Spleen (tissue), 7 donors: ENCODE measurements around the gene SCFD2.

Experiments
- CTCF ChIP-seq, 11 experiments: fragments of 200-600 bp in 7 of 11; fragments of 450-650 bp in 4 of 11; sonication (generic) in 4 of 11; IDR thresholded peaks in 8 of 11; conservative IDR thresholded peaks in 3 of 11; 1 replicate in 7 of 11; 2 replicates in 4 of 11; pipeline versions ENCODE4 v1.4.0 to v1.8.0; 2016 to 2021; ENCODE audit warnings: antibody characterized with exemption in 11 of 11, inconsistent platforms in 4 of 11, mild to moderate bottlenecking in 1 of 11
- POLR2A ChIP-seq, 3 donors: fragments of 450-650 bp; IDR thresholded peaks; one replicate each; pipeline ENCODE4 v1.5.1; 2017; ENCODE audit warnings: antibody characterized with exemption in 3 of 3, mild to moderate bottlenecking in 1 of 3
- POLR2AphosphoS5 ChIP-seq, 3 donors: sonication (generic); formaldehyde crosslinking; IDR thresholded peaks; one replicate each; pipeline ENCODE4 v1.5.1; 2017; ENCODE audit warnings: antibody characterized with exemption in 3 of 3
- donor health status: DM: no; HTN: no; CAD: no; lungs with moderate emphysema.
- donor health status: DM: no; HTN: no; CAD: no.
- donor health status: DM: no; HTN: no; CAD: no.

- no peak for TF ChIP-seq CTCF (IDR thresholded peaks at IDR 0.05 in 8 of 11, conservative IDR thresholded peaks at IDR 0.05 in 3 of 11)
- TF ChIP-seq POLR2A (IDR thresholded peaks at IDR 0.05): no peak
- no peak for TF ChIP-seq POLR2AphosphoS5 (IDR thresholded peaks at IDR 0.05)
Measured at GRCh38 chr4:53315300-53315699, 50.6 kb downstream of the SCFD2 start.
